ENCODE data around the gene PUS1. TPM values are rescaled to one million over a fixed set of nuclear protein-coding genes. Genes with fewer than 3 reads are reported as not detected.
"Not testable (repeated sequence)": the region's sequence is repeated elsewhere in the genome, so short reads cannot be mapped to it uniquely, and the experiment has no call there.

Gene PUS1
- 5.6 TPM for total RNA-seq

DNA sequence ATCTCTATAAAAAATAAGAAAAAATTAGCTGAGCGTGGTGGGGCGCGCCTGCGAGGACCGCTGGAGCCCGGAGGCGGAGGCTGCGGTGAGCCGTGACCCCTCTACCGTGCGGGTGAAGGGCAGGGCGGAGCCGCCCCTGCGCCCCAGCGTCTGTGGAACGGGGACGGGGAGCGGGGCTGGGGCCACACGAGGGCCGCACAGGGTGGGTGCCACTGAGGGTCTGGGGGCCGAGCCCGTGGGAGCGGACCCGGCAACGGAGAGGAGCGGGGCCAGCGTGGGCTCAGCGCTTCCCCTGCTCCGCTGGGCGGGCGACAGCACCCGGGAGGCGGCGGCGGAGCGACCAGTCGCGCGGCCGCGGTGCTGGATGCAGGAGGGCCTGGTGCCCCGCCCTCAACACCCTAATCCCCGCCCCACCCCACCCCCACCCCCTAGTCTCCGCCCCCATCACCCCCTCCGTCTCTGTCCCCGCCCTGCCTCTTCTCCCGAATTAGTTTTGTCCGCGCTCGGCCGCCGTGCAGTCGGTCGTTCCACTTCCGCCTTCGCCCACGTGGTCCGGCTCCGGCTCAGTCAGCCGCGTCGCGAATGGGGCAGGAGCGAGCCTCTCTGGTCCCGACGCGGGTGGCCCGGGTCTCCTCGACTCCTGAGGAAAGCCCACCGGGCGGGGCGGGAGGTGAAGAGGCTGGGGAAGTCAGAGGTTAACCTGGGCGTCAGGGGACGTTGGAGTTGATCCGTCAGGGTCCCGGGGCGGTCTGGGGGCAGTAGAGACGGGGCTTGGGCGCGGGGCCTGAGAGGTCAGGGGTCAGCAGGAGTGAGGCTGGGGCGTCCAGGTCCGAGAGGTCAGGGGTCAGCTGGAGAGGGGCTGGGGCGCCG lies at the start of gene PUS1:
Gene PUS1 (plus strand): TSS at position 566 of the 870 bp plus-strand sequence. CDS start 447 bp downstream, outside the sequence.
- peak; percentile 92 for DNase-seq

DNA sequence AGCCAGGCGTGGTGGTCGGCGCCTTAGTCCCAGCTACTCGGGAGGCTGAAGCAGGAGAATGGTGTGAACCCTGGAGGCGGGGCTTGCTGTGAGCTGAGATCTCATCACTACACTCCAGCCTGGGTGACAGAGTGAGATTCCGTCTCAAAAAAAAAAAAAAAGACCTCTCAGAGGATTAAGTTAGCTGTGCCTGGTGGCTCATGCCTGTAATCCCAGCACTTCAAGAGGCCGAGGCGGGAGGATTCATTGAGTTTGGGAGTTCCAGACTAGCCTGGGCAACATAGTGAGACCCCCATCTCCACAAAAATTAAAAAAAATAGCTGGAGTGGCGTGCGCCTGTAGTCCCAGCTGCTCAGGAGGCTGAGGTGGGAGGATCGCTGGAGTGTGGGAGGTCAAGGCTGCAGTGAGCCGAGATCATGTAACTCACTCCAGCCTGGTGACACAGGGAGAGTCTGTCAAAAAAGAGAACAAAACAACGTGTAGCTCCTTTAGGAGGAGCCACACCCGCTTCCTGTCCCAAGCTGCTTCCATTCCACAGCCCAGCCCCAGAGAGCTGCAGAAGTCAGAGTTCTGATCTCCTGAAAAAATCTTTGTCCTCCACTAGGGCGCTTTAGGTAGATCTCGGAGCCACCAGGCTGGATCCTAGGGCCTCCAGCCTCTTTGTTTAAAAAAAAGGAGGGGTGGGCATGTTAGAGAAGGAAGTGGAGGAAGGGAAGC lies 46.1 kb upstream of the PUS1 start:
- no peak for DNase-seq

DNA sequence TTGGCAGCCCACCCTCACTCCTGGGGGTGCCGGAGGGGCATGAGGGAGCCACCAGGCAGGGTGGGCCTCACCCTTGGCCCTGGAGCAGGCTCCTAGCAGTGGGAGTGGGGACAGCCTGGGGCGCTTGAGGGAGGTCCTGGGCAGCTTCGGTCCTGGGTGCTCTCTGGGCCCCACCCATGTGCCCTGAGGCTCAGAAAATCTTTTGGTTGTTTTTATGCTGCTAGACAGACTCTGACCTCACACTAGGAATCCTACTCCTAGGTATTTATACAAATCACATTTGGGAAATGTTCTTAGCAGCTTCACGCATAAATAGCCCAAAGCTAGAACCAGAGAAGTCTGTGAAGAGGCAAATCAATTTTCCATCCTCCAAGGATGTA lies 45.6 kb upstream of the PUS1 start:
- DNase-seq: no peak

DNA sequence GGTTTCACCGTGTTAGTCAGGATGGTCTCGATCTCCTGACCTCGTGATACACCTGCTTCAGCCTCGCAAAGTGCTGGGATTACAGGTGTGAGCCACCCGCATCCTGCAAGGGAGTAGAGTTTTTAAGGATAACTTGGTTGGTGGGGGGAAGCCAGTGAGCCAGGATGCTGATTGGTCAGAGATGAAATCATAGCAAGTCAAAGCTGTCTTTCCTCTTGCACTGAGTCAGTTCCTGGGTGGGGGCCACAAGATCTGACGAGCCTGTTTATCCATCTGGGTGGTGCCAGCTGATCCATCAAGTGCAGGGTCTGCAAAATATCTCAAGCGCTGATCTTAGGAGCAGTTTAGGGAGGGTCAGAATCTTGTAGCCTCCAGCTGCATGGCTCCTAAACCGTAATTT lies 44.0 kb upstream of the PUS1 start:
- not testable (repeated sequence) for DNase-seq

DNA sequence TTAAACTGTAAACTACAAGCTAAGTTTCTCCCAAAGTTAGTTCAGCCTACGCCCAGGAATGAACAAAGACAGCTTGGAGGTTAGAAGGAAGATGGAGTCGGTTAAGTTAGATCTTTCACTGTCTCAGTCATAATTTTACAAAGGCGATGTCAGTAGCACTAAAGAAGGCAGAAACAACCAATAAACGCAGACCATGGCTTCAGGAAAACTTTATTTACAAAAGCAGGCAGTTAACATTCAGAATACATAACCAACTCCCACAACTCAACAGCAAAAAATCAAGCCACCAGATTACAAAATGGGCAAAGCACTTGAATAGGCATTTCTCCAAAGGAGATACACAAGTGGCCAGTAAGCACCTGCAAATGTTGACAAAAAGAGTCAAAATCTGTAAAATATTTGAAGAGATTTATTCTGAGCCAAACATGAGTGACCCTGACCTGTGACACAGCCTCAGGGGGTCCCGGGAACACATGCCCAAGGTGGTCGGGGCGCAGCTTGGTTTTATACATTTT lies 43.5 kb upstream of the PUS1 start:
- DNase-seq: no peak

DNA sequence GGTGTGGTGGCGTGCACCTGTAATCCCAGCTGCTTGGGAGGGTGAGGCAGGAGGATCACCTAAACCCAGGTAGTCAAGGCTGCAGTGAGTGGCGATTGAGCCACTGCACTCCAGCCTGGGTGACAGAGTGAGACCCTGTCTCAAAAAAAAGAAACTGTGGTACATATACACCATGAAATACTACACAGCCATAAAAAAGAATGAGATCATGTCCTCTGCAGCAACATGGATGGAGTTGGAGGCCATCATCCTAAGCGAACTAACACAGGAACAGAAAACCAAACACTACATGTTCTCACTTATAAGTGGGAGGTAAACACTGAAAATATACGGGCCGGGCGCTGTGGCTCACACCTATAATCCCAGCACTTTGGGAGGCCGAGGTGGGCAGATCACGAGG lies 37.4 kb upstream of the PUS1 start:
- DNase-seq: not testable (repeated sequence)

DNA sequence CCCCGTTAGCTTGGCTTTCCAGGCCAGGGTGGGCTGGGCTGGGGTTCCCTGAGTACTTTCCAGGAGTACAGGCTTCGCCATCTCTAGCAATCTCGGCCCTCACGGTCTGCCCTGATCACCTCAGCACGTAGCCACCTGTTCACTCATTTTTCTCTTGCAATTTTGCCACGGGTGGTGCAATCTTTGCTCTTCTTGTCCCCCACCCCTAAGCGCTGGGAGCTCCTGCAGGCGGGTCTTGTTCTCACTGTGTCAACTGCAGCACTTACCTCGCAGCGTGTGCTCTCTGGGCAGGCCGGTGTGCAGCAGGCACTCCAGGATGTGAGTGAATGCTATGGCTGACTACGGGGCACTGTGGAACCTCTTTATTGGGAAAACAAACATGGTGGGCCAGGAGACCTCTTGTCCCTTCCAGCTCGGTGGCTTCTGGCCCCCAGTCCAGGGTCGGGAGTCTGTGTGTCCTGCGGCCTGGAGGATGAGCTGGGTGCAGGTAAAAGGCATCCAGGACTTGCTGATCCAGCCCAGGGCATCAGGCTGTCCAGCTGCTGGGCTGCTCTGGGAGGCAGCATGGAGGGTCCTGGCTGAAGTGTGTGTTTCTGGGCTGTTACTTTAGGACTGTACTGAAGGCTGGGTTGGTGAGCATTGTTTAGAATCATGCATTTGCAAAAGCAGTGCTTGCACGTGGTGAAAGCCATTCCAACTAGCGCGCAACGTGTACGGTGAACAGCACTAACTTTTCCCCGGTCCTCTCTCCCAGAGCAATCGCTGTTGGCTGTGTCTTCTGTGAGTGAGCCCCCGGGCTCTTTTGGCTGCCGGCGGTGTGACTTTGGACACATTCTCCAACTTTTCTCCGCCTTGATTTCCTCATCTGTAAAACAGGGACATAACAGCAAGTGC lies 36.1 kb upstream of the PUS1 start:
- no peak for DNase-seq

DNA sequence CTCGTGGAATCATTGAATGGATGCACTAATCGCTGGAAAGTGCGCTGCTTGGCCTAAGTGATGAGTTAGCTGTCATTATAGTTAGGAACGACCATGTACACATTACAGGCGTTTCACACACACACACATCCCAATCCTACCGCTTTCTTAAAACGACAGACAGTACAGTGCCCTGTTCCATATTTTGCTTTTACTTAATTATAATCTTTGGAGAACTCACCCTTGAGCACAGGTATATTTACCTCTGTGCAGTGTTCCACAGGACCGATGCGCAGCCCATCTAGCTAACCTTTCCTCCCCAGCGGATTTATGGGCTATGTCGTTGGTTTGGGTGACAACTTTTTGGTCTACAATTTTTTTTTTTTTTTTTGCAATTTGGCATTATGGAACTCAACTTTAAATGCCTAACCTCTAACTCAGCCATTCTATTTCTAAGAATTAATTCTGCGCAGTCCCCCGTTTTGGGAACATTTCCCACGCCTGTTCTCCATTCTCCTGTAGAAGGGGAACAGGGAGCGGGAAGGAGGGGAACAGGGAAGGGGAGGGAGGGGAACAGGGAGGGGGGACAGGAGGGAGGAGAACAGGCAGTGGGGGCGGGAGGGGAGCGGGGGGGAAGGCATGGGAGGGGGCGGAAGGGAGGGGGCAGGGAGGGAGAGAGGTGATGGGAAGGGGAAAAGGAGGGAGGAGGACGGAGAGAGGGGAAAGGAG lies 35.3 kb upstream of the PUS1 start:
- no peak for DNase-seq

DNA sequence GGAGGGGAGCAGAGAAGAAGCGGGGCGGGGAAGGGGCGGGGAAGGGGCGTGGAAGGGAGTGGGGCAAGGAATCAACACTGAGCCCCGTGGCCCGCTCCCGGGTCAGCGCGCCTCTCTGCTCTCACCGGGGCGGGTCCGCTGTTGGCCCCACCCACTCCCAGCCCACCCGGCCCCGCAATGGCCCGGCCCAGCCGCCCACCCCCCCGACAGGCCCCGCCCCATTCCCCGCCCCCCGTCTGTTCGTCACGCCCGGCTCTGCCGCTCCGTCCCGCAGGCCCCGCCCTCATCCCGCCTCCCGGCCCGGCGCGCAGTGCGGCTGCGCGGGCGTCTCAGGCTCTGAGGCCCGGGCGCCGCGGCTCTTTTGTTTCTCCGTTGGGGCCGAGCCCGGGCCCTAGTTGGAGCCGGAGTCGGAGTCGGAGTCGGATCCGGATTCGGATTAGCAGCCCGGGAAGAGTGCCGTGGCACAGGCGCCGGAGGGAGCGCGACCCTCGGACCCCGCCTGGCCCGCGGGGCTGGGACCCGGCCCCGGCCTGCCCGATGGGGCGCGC lies 34.7 kb upstream of the PUS1 start, which contains the start of gene ULK1:
Gene ULK1 (plus strand): TSS at position 310 of the 548 bp plus-strand sequence. CDS start 380 bp downstream, outside the sequence.
- DNase-seq: peak; percentile 89

DNA sequence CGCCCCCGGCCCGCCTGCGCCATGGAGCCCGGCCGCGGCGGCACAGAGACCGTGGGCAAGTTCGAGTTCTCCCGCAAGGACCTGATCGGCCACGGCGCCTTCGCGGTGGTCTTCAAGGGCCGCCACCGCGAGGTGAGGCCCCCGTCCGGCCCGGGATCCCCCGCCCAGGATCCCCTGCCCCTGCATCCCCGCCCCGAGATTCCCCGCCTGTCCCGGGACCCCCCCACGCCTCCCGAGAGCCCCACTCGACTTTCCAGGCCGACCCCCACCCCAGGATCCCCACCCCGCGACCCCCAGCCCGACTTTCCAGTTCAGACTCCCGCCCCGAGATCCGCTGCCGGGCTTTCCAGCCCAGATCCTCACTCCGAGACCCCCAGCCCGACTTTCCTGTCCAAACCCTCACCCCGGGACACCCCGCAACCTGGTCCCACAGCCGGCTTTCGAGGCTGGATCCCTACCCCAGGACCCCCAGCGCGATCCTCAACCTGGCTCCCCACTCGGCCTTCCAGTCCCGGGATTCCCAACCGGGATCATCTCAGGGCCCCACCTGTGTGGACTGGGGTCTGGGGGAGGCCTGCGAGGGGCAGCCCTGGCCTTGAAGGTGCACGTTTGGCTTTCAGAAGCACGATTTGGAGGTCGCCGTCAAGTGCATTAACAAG lies 34.0 kb upstream of the PUS1 start:
- DNase-seq: no peak

DNA sequence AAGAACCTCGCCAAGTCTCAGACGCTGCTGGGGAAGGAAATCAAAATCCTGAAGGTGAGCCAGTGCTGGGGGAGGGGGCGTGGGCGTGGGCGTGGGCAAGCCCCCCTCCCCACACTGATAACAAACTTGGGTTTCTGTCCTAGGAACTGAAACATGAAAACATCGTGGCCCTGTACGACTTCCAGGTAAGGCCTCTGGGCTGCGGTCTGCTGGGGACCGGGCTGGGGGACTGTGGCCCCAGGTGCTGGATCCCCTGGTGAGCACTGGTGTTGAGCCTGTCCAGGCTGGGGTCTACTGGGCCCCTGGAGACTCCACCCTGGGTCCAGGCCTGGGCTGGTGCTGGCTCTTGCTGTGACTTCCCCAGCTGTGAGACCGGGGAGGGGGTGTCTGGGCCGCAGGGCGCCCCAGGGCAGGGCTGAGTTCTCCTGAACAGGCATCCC lies 33.4 kb upstream of the PUS1 start:
- no peak for DNase-seq

DNA sequence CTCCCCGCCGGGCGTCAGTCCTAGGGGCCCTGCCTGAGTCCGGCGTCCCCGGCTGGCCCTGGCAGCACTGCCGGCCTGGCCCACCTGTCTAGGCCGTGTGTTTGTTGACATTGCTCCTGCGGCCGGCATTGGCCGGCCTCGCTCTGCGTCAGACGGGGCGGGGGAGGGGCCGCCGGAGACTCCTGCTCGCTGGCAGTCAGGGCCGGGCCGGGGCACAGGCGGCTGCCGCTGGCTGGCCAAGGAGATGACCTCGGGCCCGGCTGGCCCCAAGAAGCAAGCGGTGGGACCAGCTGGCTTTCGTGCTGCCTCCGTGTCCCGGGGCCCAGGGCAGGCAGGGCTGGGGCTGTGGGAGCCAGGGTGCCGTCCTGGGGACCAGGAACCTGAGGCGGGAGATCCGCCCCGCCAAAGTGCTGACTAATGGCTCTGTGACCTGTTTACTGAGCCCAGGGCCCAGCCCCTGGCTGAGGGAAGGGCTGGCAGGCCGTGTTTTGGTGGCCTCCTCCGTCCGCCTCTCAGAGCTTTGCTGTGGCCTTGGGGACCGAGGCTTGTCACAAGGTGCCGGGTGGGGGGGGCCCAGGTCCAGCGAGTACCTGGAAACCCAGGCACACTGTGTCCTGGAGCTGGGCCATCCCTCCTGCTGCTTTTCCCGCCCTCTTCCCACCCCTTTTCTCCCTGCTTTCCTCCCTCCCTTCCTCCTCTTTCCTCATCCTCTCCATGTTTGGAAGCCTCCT lies 32.8 kb upstream of the PUS1 start:
- DNase-seq: peak; percentile 80

DNA sequence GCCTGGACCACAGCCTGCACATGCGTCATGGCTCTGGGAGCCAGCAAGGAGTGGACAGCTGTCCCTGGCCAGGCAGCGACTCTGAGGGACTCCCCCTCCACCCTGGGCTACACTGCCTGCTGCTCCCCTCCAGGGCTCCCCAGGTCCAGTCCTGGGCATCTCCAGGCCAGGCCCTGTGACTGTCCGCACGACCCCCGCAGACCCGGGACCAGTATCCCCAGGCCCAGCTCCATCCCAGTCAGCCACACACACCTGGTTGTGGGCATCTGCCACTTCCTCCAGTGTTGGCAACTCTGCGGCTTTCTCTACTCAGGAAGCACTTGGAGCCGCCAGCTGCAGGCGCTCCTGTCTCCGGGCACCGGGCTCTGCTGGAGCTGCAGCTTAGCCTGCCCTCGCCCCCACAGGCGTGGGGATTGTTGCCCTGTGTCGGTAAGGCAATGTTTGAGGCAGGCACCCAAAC lies 32.2 kb upstream of the PUS1 start:
- no peak for DNase-seq

DNA sequence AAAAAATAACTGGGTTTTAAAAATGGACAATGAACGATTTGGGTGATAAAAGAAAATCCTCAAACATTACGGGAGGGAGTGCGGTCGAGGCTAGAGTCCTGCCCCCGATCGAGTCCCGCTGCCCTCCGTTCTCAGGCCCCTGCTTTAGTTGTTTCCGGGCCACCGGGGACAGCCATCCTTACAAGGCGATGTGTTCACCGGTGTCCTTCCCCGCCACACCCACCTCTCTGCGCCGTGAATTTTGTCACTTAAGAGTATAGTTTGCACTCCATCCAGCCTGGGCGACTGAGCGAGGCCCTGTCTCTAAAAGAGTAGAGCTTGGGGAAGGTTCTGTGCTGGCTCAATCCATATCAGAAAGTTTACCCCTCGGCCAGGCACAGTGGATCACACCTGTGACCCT lies 31.8 kb upstream of the PUS1 start:
- no peak for DNase-seq

DNA sequence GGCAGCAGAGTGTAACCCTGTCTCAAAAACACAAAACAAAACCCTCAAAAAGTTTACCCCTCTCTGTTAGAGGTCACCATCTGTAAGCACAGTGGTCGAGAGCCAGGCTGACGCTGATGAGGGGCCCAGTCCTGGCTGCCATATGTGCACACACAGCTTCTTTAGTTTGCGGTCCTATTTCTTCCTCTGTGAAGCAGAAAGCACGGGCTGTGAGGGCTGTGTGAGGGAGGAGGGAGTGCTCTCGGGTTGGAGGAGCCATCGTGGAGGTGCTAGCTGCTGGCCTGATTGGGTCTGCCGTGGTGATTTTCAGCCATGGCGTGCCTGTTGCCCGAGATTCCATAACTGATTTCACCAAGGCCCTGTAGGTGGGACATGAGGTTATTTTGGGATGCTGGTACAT lies 31.2 kb upstream of the PUS1 start:
- DNase-seq: no peak

DNA sequence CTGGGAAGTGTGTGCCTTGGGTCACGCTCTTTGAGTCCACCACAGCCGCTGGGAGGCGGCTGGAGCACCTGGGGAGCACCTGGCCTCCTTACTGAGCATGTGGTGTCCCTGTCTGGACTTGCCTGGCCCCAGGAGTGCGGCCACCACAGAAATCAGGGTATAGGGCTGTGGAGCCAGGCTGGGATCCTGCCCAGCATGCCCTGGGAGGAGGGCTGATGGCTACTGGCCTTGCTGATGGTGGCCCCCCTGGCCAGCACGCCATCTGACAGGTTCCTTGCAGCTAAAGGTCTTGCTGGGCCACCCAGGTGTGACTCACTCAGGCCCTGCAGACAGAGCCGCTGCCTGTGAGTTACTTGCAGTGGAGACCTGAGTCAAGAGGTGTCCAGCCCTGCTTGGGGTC lies 28.7 kb upstream of the PUS1 start:
- DNase-seq: no peak

DNA sequence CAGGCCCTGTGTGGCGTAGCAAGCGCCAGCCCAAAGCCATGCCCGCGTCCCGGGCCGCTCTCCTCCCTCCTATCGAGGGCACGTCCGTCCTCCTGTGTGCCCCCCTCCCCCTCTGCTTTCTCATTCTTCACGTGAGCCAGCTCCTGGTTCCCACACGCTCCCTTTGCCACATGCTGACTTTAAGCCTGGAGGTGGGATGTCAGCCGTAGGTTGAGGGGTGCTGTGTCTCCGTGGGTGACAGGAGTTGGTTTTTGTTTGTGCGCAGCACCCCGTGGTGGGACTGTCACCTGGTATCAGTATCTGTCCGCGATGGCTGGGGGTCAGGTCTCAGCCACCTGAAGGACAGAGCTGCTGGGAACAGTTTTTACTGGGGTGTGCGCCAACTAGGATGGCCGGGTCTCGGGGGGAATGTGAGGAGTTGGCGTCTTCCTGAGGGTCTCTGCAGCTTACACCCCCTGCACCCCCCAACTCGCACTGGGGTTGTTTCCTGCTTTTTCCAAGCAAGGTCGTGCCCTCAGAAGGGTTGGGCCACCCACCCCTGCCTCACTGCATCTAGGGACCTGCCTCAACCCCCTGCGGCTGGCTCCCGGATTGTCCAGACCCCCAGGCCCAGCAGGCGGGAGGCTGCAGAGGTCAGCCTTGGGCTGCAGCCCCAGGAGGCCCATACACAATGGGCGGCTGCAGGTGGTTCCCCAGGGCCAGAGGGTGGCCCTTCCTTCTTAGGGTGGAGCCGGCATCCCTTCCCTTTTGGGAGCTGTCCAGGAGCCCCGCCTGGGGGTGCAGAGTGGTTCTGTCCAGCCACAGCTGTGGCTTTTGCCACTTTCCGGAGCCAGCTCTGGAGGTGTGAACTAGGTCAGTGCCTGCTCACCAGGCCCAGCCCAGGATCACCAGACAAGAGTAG lies 27.4 kb upstream of the PUS1 start:
- DNase-seq: no peak

DNA sequence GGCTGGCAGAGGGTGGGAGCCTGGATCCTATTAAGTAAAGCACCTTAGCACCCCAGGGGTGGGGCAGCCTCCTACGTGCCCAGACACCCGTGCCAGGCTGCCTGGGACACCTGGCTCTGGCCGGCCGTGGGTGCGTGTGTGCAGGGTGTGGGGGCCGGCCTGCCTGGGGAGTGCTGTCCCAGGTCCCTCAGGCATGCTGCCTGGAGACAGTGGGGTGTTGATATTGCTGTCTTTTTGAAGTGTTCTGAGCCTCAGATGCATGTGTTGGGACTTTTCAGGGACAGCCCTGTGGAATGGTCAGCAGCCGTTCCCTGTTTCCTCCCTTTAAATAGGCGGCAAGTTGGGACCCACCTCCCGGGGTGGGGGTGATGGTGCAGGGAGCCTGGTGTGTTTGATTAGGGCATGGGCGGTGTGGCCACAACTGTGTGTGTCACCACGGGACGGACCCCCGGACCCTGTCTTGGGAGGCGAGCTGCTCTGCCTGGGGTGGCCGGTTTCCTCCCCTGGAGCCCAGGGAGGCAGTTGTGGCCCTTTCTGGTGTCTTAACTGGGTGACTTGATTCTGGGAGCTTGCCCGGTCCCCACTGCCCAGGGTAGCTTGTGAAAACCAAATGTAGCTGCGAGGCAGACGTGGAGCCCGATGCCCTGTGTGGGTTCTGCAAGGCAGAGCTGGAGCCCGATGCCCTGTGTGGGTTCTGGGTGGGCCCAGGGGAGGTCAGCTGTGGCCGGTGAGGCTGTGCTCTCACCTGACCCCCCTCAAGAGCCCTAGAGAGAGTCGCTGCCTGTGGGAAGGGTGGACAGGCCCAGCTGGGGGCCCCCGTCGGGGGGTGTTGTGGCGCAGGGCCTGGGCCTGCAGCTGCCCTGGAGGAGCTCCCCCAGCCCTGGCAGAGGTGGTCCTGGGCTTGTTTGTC lies 26.5 kb upstream of the PUS1 start:
- DNase-seq: no peak

Measured in occipital lobe (tissue), 2 donors.